Measurements from ENCODE around the gene CDC5L. TPM values are rescaled to one million over a fixed set of nuclear protein-coding genes. Genes with fewer than 3 reads are reported as not detected.

The CDC5L gene
- total RNA-seq, 6 donors from 2014 or later, result 5.4 to 24.0 (median 13.8) TPM

- no peak for DNase-seq
- Histone ChIP-seq H3K9me3 (peaks cover 10 to 15% (median 12%) of the 10 kb centered on the region in 4 donors), H3K4me1 (no peaks in the 10 kb centered on the region), H3K36me3 (peaks cover 0 to 28% (median 0%) of the 10 kb centered on the region in 4 donors), H3K27me3 (no peaks in the 10 kb centered on the region), H3K27ac (no peak overlapping the region), H3K4me3 (no peak overlapping the region)
- no peak for TF ChIP-seq CTCF (IDR thresholded peaks at IDR 0.05)
- TF ChIP-seq EP300 (IDR thresholded peaks at IDR 0.05), result no peak
- no peak for TF ChIP-seq POLR2A (IDR thresholded peaks at IDR 0.05)
- TF ChIP-seq POLR2AphosphoS5 (IDR thresholded peaks at IDR 0.05), result no peak
- ATAC-seq (ENCODE audit: low FRiP score in 2 of 2), result no peak
These were observed 51.3 kb downstream of the CDC5L start for GRCh38 chr6:44438827-44439226.

- 93 to 94% methylated on average over 6 of the region's 6 CpGs for WGBS, 2 donors
- no peak for TF ChIP-seq POLR2AphosphoS5 (IDR thresholded peaks at IDR 0.05)
- no peak for TF ChIP-seq EP300 (IDR thresholded peaks at IDR 0.05)
- no peak for TF ChIP-seq CTCF (IDR thresholded peaks at IDR 0.05)
- TF ChIP-seq POLR2A (IDR thresholded peaks at IDR 0.05), result no peak
- Histone ChIP-seq H3K27me3 (no peaks in the 10 kb centered on the region), H3K9me3 (peaks cover 10 to 15% (median 12%) of the 10 kb centered on the region in 4 donors), H3K4me3 (no peak overlapping the region), H3K27ac (no peak overlapping the region), H3K36me3 (peaks cover 0 to 28% (median 0%) of the 10 kb centered on the region in 4 donors), H3K4me1 (no peaks in the 10 kb centered on the region)
- ATAC-seq (ENCODE audit: low FRiP score in 2 of 2) (no peak), DNase-seq (no peak)
These were observed 52.0 kb downstream of the CDC5L start for GRCh38 chr6:44439270-44440045.

- ATAC-seq (ENCODE audit: low FRiP score in 2 of 2), result no peak
- DNase-seq, result no peak
- peaks cover 0 to 38% (median 0%) of the 10 kb centered on the region in 4 donors for H3K36me3 ChIP-seq
- no peak overlapping the region for H3K4me3 ChIP-seq
- H3K27me3 ChIP-seq, result no peaks in the 10 kb centered on the region
- H3K27ac ChIP-seq, result peak overlapping the region in 1 of 4 donors; percentile 17
- peaks cover 0 to 5% (median under 1%) of the 10 kb centered on the region in 4 donors for H3K4me1 ChIP-seq
- TF ChIP-seq POLR2AphosphoS5 (IDR thresholded peaks at IDR 0.05) (no peak), POLR2A (IDR thresholded peaks at IDR 0.05) (no peak), EP300 (IDR thresholded peaks at IDR 0.05) (no peak), CTCF (IDR thresholded peaks at IDR 0.05) (no peak)
- WGBS, 2 donors, result 83 to 85% methylated on average over 5 of the region's 5 CpGs
- H3K9me3 ChIP-seq, result peaks cover 10 to 15% (median 12%) of the 10 kb centered on the region in 4 donors
These were observed 53.8 kb downstream of the CDC5L start for GRCh38 chr6:44441091-44441855.

GRCh38 chr6:44442236-44442635 is 54.7 kb downstream of the CDC5L start:
- H3K27me3 ChIP-seq, result no peaks in the 10 kb centered on the region
- no peak for TF ChIP-seq CTCF (IDR thresholded peaks at IDR 0.05)
- no peak for TF ChIP-seq POLR2AphosphoS5 (IDR thresholded peaks at IDR 0.05)
- no peak for TF ChIP-seq EP300 (IDR thresholded peaks at IDR 0.05)
- no peak for TF ChIP-seq POLR2A (IDR thresholded peaks at IDR 0.05)
- peaks cover 0 to 9% (median 3%) of the 10 kb centered on the region in 4 donors for H3K4me1 ChIP-seq
- no peak overlapping the region for H3K27ac ChIP-seq
- no peak for DNase-seq
- no peak overlapping the region for H3K4me3 ChIP-seq
- 86 to 89% methylated on average over 1 of the region's 1 CpG for WGBS, 2 donors
- ATAC-seq (ENCODE audit: low FRiP score in 2 of 2), result no peak
- H3K36me3 ChIP-seq, result peaks cover 0 to 38% (median 1%) of the 10 kb centered on the region in 4 donors
- H3K9me3 ChIP-seq, result peaks cover 10 to 15% (median 12%) of the 10 kb centered on the region in 4 donors

All from upper lobe of left lung (tissue), 6 donors.